Hematopoietic multipotent progenitor cell treated with erythropoietin and hydrocortisone succinate and interleukin-3 and kit ligand, for 6 days (in vitro differentiated cells): ENCODE measurements around the gene C12orf54.
"Not testable (repeated sequence)": the region's sequence is repeated elsewhere in the genome, so short reads cannot be mapped to it uniquely, and the experiment has no call there.

Source experiments
- DNase-seq: peaks from one replicate; pipeline ENCODE4 v3.0.0-alpha.2; 2015

C12orf54 gene

DNA sequence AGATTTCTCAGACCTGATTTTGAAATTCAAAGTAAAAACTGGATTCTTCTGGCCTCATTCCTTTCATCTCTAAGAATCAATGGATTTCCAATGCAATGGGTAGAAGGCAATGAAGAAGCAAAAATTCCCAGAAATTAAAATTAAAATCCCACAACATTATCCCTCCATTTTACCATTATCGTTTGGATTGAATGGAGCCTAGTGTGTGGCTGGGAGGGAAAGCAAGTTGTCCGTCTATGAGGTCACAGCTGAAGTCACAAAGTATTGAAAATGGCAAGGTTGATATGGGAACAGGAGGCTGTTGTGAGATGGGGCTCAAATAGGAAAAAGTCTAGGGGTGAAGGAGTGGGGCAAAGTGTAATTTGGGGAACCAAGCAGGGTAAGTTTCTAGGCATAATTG, at the start of gene C12orf54:
Gene C12orf54, plus strand, starts transcription at position 301 of the 400 bp plus-strand sequence. CDS start 799 bp downstream, outside the sequence.
- DNase-seq: no peak

DNA sequence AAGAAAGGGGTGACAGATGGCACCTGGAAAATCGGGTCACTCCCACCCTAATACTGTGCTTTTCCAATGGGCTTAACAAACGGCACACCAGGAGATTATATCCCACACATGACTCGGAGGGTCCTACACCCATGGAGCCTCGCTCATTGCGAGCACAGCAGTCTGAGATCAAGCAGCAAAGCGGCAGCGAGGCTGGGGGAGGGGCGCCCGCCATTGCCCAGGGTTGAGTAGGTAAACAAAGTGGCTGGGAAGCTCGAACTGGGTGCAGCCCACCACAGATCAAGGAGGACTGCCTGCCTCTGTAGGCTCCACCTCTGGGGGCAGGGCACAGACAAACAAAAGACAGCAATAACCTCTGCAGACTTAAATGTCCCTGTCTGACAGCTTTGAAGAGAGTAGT, 48.3 kb upstream of the C12orf54 start:
- not testable (repeated sequence) for DNase-seq

DNA sequence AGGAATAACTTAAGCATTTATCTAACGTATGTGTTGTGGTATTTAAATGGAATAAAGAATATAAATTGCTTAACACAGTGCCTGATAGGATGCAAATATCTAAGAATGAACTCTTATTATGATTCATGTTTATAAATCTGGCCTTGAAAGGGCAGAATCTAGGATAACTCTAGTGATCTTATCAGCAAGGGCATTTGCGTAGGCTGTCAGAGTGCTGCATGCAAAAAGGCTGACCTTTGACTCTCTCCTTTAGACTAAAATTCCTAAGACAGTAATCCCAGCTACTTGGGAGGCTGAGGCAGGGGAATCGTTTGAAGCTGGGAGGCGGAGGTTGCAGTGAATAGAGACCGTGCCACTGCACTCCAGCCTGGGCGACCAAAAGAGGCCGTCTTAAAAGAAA, 41.2 kb upstream of the C12orf54 start:
- no peak for DNase-seq

DNA sequence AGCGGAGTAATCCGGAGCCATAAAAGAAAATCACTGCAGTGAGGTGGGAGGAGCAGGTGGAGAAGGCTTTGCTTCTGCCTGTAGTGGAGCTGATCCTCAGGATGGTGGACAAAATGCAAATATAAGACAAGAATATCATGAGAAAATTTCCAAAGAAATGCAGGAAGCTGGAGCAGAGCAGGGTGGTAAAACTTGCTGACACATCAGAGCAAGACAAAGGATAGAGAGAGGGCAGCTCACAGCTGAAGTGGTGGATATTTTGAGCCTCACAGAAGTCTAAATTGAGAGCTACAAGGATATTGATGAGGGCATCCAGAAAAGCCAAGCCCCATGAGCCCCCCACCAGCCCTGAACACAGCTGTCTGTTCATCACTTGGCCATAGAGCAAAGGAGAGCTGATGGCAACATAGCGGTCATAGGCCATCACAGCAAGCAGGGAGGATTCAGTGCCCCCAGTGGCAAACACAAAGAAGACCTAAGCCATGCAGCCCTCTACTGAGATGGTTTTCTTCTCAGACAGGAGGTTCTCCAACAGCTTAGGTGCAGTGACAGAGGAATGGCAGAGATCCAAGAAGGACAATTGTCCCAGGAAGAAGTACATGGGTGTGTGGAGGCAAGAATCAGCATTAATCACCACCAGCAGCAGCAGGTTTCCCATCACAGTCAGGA, 40.0 kb upstream of the C12orf54 start:
- peak; percentile 20 for DNase-seq

DNA sequence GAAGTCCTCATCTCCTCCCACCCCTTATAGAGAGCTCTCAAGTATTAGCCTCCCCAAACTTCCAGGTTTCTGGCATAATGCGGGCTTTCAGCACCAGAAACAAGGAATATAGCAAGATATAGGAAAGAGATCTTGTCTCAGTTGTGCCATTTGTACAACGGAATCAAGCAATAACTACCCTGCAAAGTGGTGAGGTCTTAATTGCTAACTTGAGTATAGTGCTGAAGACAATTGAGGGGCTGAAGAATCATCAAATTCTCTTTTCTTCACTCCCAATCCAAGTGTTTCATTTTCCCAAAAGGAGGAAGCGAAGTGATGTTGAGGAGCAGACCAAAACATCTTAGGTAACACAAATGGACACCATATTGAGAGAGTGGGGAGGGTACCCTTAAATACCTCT, 36.8 kb upstream of the C12orf54 start:
- DNase-seq: no peak

DNA sequence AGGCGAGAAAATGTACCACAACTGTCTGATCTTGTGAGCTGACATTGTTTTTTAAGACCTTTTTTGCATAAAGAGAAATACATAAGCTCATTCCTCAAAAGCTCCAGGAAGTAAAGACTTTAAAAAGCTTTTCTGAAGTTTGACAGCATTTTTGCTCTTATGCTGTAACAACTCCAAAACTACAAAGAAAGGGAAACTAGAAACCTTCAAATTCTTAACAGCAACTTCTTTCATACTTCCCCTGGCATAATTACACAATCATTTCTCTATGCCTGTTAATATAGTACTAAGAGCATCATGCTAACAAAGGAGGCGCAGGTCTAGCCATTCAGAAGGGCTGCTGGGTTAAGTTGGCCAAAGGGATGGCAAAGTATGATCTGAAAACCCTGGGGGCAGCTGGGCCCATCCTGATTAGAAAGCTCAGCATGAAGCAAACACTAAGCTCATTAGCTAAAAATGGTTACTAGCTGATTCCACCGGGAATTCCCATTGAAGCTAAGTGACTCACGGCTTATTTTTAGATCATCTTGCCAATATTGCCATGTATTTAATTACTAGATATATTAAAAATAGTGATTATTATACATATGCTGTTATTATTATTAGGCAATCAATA, 36.0 kb upstream of the C12orf54 start:
- no peak for DNase-seq

DNA sequence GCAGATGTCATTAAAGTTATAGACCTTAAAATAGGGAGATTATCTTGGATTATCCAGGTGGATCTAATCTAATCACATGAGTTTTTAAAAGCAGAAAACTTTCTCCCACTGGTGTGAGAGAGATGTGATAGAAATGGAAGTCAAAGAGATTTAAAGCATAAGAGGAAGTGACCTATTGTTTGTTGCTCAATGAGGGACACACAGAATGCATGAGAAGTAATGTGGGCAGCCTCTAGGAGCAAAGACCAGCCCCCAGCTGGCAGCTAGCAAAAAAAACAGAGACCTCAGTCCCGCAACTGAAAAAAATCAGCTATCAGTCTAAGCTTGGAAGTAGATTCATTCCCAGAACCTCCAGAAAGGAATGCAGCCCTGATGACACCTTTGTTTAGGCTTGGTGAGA, 34.5 kb upstream of the C12orf54 start:
- DNase-seq: no peak

DNA sequence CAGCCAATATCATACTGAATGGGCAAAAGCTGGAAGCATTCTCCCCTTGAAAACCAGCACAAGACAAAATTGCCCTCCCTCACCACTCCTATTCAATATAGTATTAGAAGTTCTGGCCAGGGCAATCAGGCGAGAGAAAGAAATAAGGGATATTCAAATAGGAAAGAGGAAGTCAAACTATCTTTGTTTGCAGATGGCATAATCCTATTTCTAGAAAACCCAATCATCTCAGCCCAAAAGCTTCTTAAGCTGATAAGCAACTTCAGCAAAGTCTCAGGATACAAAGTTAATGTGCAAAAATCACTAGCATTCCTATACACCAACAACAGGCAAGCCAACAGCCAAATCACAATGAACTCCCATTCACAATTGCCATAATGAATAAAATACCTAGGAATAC, 30.9 kb upstream of the C12orf54 start:
- DNase-seq: peak; percentile 37

DNA sequence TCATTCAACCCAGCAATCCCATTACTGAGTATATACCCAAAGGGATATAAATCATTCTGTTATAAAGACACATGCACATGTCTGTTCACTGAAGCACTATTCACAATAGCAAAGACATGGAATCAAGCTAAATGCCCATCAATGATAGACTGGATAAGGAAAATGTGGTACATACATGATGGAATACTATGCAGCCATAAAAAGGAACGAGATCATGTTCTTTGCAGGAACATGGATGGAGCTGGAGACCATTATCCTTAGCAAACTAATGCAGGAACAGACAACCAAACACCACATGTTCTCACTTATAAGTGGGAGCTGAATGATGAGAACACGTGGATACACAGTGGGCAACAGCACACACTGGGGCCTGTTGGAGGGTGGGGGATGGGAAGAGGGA, 29.3 kb upstream of the C12orf54 start:
- not testable (repeated sequence) for DNase-seq

DNA sequence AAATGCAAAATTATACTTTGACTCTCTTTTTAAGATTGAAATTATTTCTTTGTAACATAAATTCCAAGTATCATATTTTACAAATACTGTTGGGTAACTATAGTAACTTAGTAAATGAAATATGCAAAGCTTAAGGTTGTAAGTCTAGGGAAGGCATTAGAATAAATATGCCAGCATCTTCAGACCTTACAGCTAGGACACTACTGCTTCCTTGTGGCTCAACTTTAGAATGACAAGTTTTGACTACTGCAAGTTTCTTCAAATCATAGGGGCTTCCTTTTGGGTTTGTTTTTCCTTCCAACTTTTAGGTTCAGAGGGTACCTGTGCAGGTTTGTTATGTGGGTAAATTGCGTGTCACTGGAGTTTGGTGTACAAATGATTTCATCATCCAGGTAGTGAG, 27.6 kb upstream of the C12orf54 start:
- peak; percentile 72 for DNase-seq

DNA sequence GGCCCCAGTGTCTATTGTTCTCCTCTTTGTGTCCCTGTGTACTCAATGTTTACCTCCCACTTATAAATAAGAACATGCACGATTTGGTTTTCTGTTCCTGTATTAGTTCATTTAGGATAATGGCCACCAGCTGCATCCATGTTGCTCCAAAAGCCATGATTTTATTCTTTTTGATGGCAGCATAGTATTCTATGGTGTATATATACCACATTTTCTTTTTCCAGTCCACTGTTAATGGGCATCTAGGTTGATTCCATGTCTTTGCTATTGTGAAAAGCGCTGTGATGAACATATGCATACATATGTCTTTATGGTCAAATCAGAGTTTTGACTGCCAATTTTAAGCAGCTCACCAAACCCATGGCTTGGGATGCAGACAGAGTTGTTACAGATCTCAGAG, 27.2 kb upstream of the C12orf54 start:
- no peak for DNase-seq

DNA sequence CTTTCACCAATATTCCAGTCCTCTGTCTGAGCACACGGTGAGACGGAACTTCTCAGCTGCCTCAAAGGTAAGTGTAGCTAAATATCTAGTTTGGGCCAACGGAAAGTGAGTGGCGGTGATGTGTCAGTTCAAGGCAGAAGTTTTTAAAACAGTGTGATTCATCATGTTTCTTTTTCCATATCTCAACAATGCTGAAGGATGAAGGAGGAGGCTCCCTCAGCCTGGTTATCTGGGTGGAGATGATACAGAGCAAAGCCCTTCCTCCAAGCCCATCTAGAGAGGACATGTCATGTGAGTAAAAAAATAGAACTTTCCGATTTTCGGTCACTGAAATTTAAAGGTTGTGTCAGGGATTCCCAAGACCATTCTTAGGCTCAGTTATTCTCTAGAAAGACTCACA, 23.0 kb upstream of the C12orf54 start:
- DNase-seq: peak; percentile 20

DNA sequence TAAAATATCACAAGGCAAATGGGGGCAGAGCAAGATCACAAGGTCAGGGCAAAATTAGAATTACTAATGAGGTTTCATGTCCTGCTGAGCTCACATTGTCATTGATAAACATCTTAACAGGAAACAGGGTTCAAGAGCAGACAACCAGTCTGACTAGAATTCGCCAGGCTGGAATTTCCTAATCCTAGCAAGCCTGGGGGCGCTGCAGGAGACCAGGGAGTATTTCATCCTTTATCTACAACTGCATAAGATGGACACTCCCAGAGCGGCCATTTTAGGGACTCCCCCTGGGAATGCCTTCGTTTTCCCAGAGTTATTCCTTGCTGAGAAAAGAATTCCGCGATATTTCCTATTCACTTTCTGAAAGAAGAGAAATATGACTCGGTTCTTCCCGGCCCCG, 13.3 kb upstream of the C12orf54 start:
- not testable (repeated sequence) for DNase-seq

DNA sequence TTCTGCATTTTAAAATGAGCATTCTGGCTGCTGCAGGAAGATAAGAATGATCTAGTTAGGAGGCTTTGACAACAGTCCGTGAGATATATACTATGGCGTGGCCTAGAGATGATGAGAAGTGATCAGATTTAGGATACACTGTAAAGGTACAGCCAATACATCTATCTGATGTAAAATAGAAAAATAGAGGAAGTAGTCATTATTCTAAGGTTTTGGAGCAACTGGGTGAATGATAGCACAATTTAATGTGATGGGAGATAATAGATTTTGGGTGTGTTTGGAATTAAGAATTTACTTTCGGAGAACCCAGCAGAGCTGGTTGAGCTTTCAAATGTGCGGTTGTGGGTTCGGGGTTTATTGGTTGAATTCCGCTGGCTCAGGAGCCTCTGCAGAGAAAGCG, 10.0 kb upstream of the C12orf54 start, which contains the start of gene ANP32D:
Gene ANP32D, plus strand, starts transcription at position 301 of the 400 bp plus-strand sequence. CDS start 106 bp downstream, outside the sequence.
- DNase-seq: no peak

DNA sequence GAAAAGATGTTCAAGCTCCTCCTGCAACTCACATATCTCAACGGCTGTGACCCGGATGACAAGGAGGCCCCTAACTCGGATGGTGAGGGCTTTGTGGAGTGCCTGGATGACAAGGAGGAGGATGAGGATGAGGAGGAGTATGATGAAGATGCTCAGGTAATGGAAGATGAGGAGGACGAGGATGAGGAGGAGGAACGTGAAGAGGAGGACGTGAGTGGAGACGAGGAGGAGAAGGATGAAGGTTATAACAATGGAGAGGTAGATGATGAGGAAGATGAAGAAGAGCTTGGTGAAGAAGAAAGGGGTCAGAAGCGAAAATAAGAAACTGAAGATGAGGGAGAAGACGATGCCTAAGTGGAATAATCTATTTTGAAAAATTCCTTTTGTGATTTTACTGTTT, 9.2 kb upstream of the C12orf54 start:
- DNase-seq: no peak

DNA sequence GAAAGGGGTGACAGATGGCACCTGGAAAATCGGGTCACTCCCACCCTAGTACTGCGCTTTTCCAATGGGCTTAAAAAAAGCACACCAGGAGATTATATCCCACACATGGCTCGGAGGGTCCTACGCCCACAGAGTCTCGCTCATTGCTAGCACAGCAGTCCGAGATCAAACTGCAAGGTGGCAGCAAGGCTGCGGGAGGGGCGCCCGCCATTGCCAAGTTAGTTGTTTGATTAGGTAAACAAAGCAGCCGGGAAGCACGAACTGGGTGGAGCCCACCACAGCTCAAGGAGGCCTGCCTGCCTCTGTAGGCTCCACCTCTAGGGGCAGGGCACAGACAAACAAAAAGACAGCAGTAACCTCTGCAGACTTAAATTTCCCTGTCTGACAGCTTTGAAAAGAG, 7.8 kb upstream of the C12orf54 start:
- not testable (repeated sequence) for DNase-seq

DNA sequence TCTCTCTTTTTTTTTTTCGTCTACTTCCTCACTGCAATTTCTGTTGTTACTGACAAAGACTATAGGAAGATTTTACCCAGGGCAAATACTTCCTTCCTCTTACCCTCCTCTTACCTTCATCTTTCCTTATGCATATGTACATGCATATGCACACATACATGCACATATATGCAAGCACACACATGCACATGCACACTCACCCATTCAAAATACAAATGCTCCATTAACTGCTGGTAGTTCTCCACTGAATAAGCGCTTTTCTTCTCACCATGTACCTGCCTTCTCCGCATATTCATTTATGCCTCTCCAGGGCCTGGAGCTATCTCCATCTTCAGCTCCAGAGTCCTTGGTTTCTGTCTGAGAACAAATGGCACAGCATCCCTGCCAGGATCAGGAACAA, 632 bp downstream of the C12orf54 start:
- no peak for DNase-seq

DNA sequence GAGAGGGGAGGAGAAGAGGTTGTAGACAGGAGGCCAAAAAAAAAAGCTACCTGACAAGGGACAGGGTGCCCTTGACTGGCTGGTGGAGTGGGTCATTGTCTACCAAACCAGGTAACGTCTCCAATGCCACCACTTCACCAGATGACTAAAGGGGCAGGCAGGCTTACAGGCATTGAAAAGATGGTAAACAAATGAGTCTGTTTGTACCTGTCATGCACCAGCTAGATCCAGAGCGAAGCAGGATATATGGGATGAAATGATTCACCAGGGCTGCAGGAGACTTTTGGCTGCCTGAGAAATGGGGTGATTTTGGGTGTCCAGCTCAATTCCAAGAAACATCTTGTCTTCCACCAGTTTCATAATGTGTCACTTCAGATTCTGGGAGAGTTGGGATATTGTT, 4.0 kb downstream of the C12orf54 start:
- DNase-seq: no peak

DNA sequence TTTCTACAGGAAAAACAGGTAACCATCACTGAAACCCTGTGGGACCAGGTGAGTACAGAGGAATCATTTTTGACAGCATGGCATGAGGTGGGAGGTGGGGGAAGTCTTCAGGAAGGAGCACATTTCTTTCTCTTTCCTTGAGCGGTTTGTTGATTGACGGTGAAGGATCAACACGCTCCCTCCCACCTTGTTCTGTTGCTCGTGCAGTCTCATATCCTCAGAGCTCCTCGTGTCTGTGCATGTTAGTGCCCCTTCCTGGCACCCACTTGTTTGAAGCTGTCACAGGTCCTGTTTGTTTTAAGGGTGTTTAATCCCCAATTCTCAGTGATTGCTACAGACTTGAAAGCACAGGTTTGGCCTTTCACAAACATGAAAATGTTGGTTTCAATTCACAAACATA, 4.4 kb downstream of the C12orf54 start:
- DNase-seq: no peak

DNA sequence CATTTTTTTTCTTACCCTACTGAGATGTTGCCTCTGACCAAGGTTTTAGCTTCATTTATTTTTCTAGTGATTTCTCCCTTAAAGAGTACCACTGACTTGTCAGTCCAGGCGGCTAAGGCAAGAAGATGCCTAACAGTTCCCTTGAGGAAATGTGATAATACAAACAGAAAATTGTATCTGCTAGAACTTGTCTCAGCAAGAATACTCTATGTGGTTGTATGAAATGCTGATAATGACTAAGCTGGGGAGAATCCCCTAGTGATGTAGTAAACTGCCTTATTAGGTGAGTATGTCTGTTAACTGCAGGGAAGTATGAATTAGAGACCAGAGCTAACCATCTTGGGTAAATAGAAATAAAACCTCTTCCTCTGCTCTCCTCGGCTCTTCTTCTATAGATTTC, 6.7 kb downstream of the C12orf54 start:
- DNase-seq: no peak

DNA sequence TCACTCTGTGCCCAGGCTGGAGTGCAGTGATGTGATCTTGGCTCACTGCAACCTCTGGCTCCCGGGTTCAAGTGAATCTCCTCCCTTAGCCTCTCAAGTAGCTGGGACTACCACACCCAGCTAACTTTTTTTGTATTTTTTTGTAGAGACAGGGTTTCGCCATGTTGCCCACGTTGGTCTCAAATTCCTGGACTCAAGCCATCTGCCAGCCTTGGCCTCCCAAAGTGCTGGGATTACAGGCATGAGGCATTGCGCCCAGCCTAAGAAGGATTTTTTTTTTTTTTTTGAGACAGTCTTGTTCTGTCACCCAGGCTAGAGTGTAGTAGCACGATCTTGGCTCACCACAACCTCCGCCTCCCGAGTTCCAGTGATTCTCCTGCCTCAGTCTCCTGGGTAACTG, 7.2 kb downstream of the C12orf54 start:
- not testable (repeated sequence) for DNase-seq

DNA sequence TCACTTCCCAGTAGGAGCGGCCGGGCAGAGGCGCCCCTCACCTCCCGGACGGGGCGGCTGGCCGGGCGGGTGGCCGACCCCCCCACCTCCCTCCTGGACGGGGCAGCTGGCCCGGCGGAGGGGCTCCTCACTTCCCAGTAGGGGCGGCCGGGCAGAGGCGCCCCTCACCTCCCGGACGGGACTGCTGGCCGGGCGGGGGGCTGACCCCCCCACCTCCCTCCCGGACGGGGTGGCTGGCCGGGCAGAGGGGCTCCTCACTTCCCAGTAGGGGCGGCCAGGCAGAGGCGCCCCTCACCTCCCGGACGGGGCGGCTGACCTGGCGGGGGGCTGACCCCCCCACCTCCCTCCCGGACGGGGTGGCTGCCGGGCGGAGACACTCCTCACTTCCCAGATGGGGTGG, 18.0 kb downstream of the C12orf54 start:
- DNase-seq: not testable (repeated sequence)

DNA sequence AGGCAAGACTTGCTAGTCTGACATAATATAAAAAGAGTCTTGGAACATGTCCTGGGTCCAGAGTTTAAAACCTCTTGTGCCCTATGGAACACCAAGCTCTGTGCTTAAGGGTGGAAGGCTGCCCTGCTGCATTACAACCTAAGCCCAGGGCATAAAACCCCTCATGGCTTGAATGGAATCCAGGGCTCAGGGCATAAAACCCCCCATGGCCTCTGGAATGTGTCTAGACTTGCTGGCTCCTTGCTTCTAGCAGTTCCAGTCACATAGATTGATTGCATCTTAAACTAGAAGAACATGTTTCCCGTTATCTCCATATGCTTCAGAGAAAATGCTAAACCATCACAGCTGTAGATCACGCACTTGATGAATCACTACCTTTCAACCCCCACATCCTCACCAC, 24.5 kb downstream of the C12orf54 start:
- not testable (repeated sequence) for DNase-seq

DNA sequence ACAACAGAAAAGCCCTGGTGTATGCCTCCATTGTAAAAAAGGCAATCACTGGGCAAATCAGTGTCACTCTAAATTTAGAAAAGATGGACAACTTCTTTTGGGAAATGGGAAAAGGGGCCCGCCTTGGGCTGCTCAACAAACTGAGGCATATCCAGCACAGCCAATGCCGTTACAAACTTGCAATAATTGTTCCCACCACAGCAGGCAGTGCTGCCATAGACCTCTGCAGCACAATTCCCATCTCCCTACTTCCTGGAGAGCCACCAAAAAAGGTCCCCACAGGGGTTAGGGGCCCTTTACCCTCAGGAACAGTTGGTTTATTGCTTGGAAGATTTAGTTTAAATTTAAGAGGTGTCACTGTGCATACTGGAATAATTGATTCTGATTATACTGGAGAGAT, 26.7 kb downstream of the C12orf54 start:
- no peak for DNase-seq

DNA sequence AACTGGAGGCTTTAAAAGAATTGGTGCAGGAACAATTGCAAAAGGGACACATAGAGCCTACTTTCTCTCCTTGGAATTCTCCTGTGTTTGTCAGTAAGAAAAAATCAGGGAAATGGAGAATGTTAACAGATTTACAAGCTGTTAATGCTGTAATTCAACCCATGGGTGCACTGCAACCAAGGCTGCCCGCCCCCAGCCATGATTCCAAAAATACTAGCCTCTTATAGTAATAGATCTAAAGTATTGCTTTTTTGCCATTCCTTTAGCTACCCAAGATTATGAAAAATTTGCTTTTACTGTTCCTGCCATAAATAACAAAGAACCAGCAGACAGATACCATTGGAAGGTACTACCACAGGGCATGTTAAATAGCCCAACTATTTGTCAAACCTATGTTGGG, 27.8 kb downstream of the C12orf54 start:
- no peak for DNase-seq
